Retinal pigment epithelial cell (primary cell): ENCODE data around the gene TMC7.

Experiments used
- DNase-seq: peaks from one replicate; pipeline ENCODE4 v3.0.0-alpha.2; 2010; ENCODE audit warnings: low read depth
- H3K4me3 ChIP-seq: 2 replicates; pipeline ENCODE4 v1.5.1; 2011; ENCODE audit warnings: mild to moderate bottlenecking, low read length, control low read depth, moderate library complexity
- TF ChIP-seq, protein P1 (sequence below): conservative IDR thresholded peaks from 2 replicates; pipeline ENCODE4 v1.5.1; 2011; ENCODE audit warnings: low read depth, low read length, control low read depth, inconsistent platforms

Gene TMC7

GRCh38 chr16:19095654-19096053 lies 111.9 kb downstream of the TMC7 start:
- no peak for DNase-seq
- no peak overlapping the region for H3K4me3 ChIP-seq
- TF ChIP-seq, protein P1, sequence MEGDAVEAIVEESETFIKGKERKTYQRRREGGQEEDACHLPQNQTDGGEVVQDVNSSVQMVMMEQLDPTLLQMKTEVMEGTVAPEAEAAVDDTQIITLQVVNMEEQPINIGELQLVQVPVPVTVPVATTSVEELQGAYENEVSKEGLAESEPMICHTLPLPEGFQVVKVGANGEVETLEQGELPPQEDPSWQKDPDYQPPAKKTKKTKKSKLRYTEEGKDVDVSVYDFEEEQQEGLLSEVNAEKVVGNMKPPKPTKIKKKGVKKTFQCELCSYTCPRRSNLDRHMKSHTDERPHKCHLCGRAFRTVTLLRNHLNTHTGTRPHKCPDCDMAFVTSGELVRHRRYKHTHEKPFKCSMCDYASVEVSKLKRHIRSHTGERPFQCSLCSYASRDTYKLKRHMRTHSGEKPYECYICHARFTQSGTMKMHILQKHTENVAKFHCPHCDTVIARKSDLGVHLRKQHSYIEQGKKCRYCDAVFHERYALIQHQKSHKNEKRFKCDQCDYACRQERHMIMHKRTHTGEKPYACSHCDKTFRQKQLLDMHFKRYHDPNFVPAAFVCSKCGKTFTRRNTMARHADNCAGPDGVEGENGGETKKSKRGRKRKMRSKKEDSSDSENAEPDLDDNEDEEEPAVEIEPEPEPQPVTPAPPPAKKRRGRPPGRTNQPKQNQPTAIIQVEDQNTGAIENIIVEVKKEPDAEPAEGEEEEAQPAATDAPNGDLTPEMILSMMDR = no peak

DNA sequence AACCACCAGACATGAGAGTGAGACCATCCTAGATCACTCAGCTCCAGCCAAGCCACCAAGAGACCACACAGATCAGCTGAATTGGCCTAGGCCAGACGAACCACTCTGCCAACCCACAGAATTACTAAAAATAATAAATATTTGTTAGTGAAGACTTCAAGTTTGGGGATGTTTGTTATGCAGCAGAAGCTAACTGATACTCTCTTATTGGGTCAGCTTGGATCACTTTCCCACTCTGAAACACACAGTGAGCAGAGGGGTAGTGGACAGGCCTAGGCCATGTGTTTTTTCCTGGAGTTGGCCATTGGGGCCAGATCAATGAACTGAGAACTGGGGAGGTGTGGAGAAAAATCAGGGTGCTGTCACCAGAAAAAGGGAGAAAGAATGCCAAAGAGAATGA lies 114.4 kb downstream of the TMC7 start:
- TF ChIP-seq, protein P1 = no peak
- no peak for DNase-seq
- no peak overlapping the region for H3K4me3 ChIP-seq

DNA sequence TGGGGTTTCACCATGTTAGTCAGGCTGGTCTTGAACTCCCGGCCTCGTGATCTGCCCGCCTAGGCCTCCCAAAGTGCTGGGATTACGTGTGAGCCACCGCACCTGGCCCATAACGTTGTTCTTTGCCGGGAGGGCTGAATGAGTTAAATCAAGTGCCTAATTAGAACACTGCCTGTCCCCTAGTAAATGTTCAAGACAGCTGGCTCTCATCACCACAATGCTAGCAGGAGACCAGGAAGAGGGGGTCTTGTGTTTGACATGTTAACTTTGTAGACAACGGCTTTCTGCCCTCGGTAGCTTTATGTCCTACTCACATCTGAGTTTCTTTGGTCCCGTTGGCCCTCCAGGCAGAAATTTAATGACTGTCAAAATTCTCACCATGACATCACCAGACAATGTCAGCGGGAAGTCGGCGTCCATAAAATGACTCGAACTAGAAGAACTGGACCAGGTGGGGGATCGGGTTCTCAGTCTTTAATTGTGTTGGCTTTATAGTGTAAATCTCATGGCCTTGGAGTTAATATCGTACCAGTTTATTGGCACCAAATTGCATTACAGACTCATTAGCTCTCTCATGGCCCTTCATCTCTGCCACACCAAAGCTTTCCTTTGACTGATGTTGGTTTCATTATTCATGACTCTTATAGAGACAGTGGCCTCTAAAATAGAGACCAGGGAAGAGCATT lies 118.6 kb downstream of the TMC7 start:
- TF ChIP-seq, protein P1 = no peak

GRCh38 chr16:19104607-19105006 lies 120.9 kb downstream of the TMC7 start:
- TF ChIP-seq, protein P1 = no peak
- DNase-seq = no peak
- no peak overlapping the region for H3K4me3 ChIP-seq

More for the DNA sequence above, 118.6 kb downstream of the TMC7 start:
- no peak overlapping the region for H3K4me3 ChIP-seq
- DNase-seq = no peak

DNA sequence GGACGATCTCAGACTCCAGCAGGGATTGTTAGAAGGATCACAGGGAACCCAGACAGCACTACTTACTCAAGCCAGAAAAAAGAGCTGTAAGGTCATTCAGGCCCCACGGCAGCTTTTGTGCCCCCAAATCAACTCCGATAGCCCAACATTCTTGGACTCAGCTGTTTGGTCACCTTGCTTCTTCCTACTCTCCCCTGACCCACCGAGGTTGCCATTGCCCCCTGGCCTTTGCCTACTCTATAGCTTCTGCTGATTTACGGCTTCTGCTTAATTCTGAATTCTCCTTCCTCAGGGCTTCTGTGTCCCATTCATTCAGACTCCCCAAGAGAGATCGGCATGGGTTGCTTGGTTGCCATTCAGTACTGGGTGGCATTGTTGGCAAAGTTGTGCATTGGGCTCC lies 121.4 kb downstream of the TMC7 start:
- TF ChIP-seq, protein P1 = no peak
- no peak for DNase-seq
- no peak overlapping the region for H3K4me3 ChIP-seq

DNA sequence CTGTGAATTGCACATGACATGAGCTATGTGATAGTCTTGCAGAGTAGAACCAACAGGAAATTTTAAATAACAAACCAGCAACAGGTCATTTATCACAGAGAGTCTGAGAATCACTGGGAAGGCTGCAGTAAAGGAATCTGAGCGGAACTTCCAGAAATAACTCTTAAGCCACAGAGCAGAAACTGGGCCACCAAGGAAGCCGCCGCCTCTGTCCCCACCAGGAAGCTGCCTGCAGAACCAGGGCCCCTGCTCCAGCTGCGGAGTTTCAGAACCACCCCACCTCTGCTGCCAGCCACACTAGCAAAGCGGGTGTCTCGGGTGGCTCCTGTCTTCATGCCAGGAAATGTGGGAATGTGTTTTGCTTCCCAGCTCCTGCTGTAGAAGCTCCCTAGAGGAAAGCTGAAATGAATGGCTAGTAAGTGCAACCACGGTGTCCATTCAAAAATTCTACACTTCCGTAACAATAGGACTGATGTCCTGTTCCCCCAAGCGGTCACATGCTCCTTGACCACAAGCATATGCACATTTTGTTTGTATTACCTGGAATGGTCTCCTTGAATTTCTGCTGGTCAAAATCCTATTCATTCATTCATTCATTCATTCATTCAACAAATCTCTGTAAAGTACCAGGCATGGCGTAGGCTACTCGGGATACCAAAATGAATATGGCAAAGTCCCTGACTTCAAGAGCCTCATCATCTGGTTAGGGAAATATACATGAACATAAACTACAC lies 122.3 kb downstream of the TMC7 start:
- no peak for DNase-seq
- TF ChIP-seq, protein P1 = no peak

DNA sequence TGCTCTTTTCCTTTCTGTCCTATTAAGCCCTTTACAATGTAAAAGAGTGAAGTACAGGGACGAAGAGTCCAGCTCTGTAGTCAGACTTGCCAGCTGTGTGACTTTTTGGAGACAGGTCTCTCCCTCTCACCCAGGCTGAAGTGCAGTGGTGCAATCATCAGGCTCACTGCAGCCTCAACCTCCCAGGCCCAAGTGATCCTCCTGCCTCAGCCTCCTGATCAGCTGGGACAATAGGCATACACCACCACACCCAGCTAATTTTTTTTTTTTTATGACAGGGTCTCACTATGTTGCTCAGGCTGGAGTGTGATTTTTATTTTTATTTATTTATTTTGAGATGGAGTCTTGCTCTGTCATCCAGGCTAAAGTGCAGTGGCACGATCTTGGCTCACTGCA lies 122.9 kb downstream of the TMC7 start:
- DNase-seq = no peak
- TF ChIP-seq, protein P1 = no peak
- no peak overlapping the region for H3K4me3 ChIP-seq

More for the DNA sequence above, 122.3 kb downstream of the TMC7 start:
- no peak overlapping the region for H3K4me3 ChIP-seq
